Measurements from ENCODE around the gene PNLIPRP2.

DNA sequence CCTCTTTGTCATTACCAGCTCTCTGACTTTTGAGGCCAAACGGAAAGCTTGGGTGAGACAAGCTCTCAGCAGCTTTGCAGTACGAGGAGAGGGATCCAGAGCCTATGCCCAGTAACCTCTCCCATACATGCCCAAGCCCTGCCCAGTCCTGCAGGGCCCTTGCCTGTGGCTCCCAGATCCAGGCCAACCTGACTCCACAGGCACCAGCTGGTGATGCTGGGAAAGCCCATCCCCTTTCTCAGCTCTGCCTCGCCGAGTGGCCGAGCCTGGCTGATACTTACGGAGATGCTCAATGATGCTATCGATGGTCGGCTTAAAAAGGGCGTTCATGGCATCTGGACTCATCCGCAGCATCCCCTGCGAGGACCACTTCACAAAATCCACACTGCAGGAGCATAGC lies 55.4 kb downstream of the PNLIPRP2 start:
- TF ChIP-seq, protein P1, sequence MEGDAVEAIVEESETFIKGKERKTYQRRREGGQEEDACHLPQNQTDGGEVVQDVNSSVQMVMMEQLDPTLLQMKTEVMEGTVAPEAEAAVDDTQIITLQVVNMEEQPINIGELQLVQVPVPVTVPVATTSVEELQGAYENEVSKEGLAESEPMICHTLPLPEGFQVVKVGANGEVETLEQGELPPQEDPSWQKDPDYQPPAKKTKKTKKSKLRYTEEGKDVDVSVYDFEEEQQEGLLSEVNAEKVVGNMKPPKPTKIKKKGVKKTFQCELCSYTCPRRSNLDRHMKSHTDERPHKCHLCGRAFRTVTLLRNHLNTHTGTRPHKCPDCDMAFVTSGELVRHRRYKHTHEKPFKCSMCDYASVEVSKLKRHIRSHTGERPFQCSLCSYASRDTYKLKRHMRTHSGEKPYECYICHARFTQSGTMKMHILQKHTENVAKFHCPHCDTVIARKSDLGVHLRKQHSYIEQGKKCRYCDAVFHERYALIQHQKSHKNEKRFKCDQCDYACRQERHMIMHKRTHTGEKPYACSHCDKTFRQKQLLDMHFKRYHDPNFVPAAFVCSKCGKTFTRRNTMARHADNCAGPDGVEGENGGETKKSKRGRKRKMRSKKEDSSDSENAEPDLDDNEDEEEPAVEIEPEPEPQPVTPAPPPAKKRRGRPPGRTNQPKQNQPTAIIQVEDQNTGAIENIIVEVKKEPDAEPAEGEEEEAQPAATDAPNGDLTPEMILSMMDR (IDR thresholded peaks at IDR 0.05 in 2 of 3, conservative IDR thresholded peaks at IDR 0.05 in 1 of 3; ENCODE audit: borderline replicate concordance in 1 of 3, insufficient read depth in 1 of 3, low read depth in 2 of 3, low read length in 2 of 3): no peak
- TF ChIP-seq POLR2A (IDR thresholded peaks at IDR 0.05; ENCODE audit: borderline replicate concordance, extremely low read depth, insufficient read depth, insufficient read length) (no peak), EGR1 (IDR thresholded peaks at IDR 0.05; ENCODE audit: low read depth) (no peak), POLR2AphosphoS5 (IDR thresholded peaks at IDR 0.05; ENCODE audit: low read depth, low read length) (no peak), ZNF274 (IDR thresholded peaks at IDR 0.05; ENCODE audit: low read depth, low read length) (no peak), JUND (IDR thresholded peaks at IDR 0.05) (no peak), YY1 (IDR thresholded peaks at IDR 0.05; ENCODE audit: extremely low read depth, insufficient replicate concordance, low read depth, low read length) (no peak), SP1 (IDR thresholded peaks at IDR 0.05; ENCODE audit: low read depth) (no peak), ELF1 (IDR thresholded peaks at IDR 0.05; ENCODE audit: borderline replicate concordance, low read depth) (no peak), MAX (IDR thresholded peaks at IDR 0.05) (no peak), TCF7L2 (IDR thresholded peaks at IDR 0.05; ENCODE audit: borderline replicate concordance, extremely low read depth, insufficient read depth, insufficient read length) (no peak), CEBPB (IDR thresholded peaks at IDR 0.05; ENCODE audit: low read depth) (no peak)
- TF ChIP-seq, protein P2, sequence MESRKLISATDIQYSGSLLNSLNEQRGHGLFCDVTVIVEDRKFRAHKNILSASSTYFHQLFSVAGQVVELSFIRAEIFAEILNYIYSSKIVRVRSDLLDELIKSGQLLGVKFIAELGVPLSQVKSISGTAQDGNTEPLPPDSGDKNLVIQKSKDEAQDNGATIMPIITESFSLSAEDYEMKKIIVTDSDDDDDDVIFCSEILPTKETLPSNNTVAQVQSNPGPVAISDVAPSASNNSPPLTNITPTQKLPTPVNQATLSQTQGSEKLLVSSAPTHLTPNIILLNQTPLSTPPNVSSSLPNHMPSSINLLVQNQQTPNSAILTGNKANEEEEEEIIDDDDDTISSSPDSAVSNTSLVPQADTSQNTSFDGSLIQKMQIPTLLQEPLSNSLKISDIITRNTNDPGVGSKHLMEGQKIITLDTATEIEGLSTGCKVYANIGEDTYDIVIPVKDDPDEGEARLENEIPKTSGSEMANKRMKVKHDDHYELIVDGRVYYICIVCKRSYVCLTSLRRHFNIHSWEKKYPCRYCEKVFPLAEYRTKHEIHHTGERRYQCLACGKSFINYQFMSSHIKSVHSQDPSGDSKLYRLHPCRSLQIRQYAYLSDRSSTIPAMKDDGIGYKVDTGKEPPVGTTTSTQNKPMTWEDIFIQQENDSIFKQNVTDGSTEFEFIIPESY (IDR thresholded peaks at IDR 0.05; ENCODE audit: extremely low read depth, insufficient replicate concordance, low read length): no peak
- TF ChIP-seq, protein P3, sequence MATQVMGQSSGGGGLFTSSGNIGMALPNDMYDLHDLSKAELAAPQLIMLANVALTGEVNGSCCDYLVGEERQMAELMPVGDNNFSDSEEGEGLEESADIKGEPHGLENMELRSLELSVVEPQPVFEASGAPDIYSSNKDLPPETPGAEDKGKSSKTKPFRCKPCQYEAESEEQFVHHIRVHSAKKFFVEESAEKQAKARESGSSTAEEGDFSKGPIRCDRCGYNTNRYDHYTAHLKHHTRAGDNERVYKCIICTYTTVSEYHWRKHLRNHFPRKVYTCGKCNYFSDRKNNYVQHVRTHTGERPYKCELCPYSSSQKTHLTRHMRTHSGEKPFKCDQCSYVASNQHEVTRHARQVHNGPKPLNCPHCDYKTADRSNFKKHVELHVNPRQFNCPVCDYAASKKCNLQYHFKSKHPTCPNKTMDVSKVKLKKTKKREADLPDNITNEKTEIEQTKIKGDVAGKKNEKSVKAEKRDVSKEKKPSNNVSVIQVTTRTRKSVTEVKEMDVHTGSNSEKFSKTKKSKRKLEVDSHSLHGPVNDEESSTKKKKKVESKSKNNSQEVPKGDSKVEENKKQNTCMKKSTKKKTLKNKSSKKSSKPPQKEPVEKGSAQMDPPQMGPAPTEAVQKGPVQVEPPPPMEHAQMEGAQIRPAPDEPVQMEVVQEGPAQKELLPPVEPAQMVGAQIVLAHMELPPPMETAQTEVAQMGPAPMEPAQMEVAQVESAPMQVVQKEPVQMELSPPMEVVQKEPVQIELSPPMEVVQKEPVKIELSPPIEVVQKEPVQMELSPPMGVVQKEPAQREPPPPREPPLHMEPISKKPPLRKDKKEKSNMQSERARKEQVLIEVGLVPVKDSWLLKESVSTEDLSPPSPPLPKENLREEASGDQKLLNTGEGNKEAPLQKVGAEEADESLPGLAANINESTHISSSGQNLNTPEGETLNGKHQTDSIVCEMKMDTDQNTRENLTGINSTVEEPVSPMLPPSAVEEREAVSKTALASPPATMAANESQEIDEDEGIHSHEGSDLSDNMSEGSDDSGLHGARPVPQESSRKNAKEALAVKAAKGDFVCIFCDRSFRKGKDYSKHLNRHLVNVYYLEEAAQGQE (IDR thresholded peaks at IDR 0.05; ENCODE audit: low read depth): no peak

All from HCT116 (cell line).